Testis (tissue), 2 donors: ENCODE measurements around the gene TRIB2.

Source experiments
- CTCF ChIP-seq, 3 experiments: fragments of 450-650 bp in 2 of 3; fragments of 200-600 bp in 1 of 3; sonication (generic) in 1 of 3; IDR thresholded peaks; one replicate each; pipeline ENCODE4 v1.5.1; 2016 to 2019; ENCODE audit warnings: antibody characterized with exemption in 3 of 3, mild to moderate bottlenecking in 2 of 3, moderate library complexity in 1 of 3
- POLR2A ChIP-seq: fragments of 450-650 bp; IDR thresholded peaks from one replicate; pipeline ENCODE4 v1.6.1; 2017; ENCODE audit warnings: antibody characterized with exemption, mild to moderate bottlenecking, moderate library complexity

- TF ChIP-seq CTCF (IDR thresholded peaks at IDR 0.05) (no peak), POLR2A (no peak)
Observed at GRCh38 chr2:12701786-12702167, 15.0 kb upstream of the TRIB2 start.
